Measurements from ENCODE around the gene ADGRE2. TPM values are rescaled to one million over a fixed set of nuclear protein-coding genes. Genes with fewer than 3 reads are reported as not detected.

ADGRE2 gene
- total RNA-seq, 4 donors from 2014 or later = 0.65 to 6.0 (median 3.0) TPM

GRCh38 chr19:14748601-14749000 lies 29.8 kb downstream of the ADGRE2 start:
- Histone ChIP-seq H3K9me3 (peaks cover 0 to 4% (median 0%) of the 10 kb centered on the region in 4 donors), H3K27ac (replicated peaks in 1 of 4) (no peak overlapping the region), H3K4me1 (no peaks in the 10 kb centered on the region), H3K27me3 (no peaks in the 10 kb centered on the region), H3K4me3 (no peak overlapping the region), H3K36me3 (no peaks in the 10 kb centered on the region)
- intact Hi-C loops (cut with DNase I) = no loop called here
- no peak for DNase-seq (ENCODE audit: extremely low spot score)
- no peak for TF ChIP-seq CTCF (IDR thresholded peaks at IDR 0.05)
- TF ChIP-seq POLR2A (IDR thresholded peaks at IDR 0.05; ENCODE audit: low read depth) = no peak
- TF ChIP-seq EP300 (IDR thresholded peaks at IDR 0.05) = no peak
- TF ChIP-seq POLR2AphosphoS5 (IDR thresholded peaks at IDR 0.05) = no peak
- 67% methylated on average over 6 of the region's 6 CpGs for whole genome bisulfite sequencing

- H3K27ac ChIP-seq (replicated peaks in 1 of 4) = no peak overlapping the region
- H3K36me3 ChIP-seq = peaks cover 0 to 6% (median 0%) of the 10 kb centered on the region in 4 donors
- 83% methylated on average over 4 of the region's 4 CpGs for WGBS
- no peak for TF ChIP-seq POLR2A (IDR thresholded peaks at IDR 0.05; ENCODE audit: low read depth)
- no peak for TF ChIP-seq CTCF (IDR thresholded peaks at IDR 0.05)
- TF ChIP-seq POLR2AphosphoS5 (IDR thresholded peaks at IDR 0.05) = no peak
- TF ChIP-seq EP300 (IDR thresholded peaks at IDR 0.05) = no peak
- H3K4me3 ChIP-seq = no peak overlapping the region
- intact Hi-C loops (cut with DNase I) = no loop called here
- no peaks in the 10 kb centered on the region for H3K4me1 ChIP-seq
- DNase-seq (ENCODE audit: extremely low spot score) = no peak
- no peaks in the 10 kb centered on the region for H3K27me3 ChIP-seq
- peaks cover 0 to 9% (median 2%) of the 10 kb centered on the region in 4 donors for H3K9me3 ChIP-seq
Measured at GRCh38 chr19:14746886-14747285, 31.5 kb downstream of the ADGRE2 start.

- WGBS = 71% methylated on average over 5 of the region's 5 CpGs
Measured at GRCh38 chr19:14735915-14736314, 42.4 kb downstream of the ADGRE2 start.

GRCh38 chr19:14733574-14733973 lies 44.8 kb downstream of the ADGRE2 start:
- TF ChIP-seq POLR2AphosphoS5 (IDR thresholded peaks at IDR 0.05) (no peak), EP300 (IDR thresholded peaks at IDR 0.05) (no peak), POLR2A (IDR thresholded peaks at IDR 0.05; ENCODE audit: low read depth) (no peak), CTCF (IDR thresholded peaks at IDR 0.05) (no peak)
- peaks cover 0 to 4% (median 1%) of the 10 kb centered on the region in 4 donors for H3K36me3 ChIP-seq
- intact Hi-C loops (cut with DNase I) = no loop called here
- WGBS = 67% methylated on average over 1 of the region's 1 CpG
- H3K9me3 ChIP-seq = peaks cover 0 to 19% (median 16%) of the 10 kb centered on the region in 4 donors
- H3K27ac ChIP-seq (replicated peaks in 1 of 4) = no peak overlapping the region
- no peaks in the 10 kb centered on the region for H3K4me1 ChIP-seq
- no peak overlapping the region for H3K4me3 ChIP-seq
- H3K27me3 ChIP-seq = no peaks in the 10 kb centered on the region
- no peak for DNase-seq (ENCODE audit: extremely low spot score)

More at GRCh38 chr19:14735915-14736314, 42.4 kb downstream of the ADGRE2 start:
- intact Hi-C loops (cut with DNase I) = no loop called here
- DNase-seq (ENCODE audit: extremely low spot score) = no peak
- Histone ChIP-seq H3K27ac (replicated peaks in 1 of 4) (no peak overlapping the region), H3K4me3 (no peak overlapping the region), H3K27me3 (no peaks in the 10 kb centered on the region), H3K9me3 (peaks cover 0 to 3% (median 0%) of the 10 kb centered on the region in 4 donors), H3K36me3 (peaks cover 0 to 4% (median 1%) of the 10 kb centered on the region in 4 donors), H3K4me1 (no peaks in the 10 kb centered on the region)
- TF ChIP-seq POLR2A (IDR thresholded peaks at IDR 0.05; ENCODE audit: low read depth) = no peak
- TF ChIP-seq POLR2AphosphoS5 (IDR thresholded peaks at IDR 0.05) = no peak
- TF ChIP-seq EP300 (IDR thresholded peaks at IDR 0.05) = no peak
- no peak for TF ChIP-seq CTCF (IDR thresholded peaks at IDR 0.05)

GRCh38 chr19:14732510-14732909 lies 45.9 kb downstream of the ADGRE2 start:
- H3K4me3 ChIP-seq = no peak overlapping the region
- peaks cover 0 to 29% (median 26%) of the 10 kb centered on the region in 4 donors for H3K9me3 ChIP-seq
- H3K27me3 ChIP-seq = no peaks in the 10 kb centered on the region
- H3K36me3 ChIP-seq = peaks cover 0 to 4% (median 1%) of the 10 kb centered on the region in 4 donors
- intact Hi-C loops (cut with DNase I) = no loop called here
- H3K4me1 ChIP-seq = no peaks in the 10 kb centered on the region
- no peak overlapping the region for H3K27ac ChIP-seq (replicated peaks in 1 of 4)
- DNase-seq (ENCODE audit: extremely low spot score) = no peak
- TF ChIP-seq POLR2AphosphoS5 (IDR thresholded peaks at IDR 0.05) = no peak
- no peak for TF ChIP-seq CTCF (IDR thresholded peaks at IDR 0.05)
- no peak for TF ChIP-seq POLR2A (IDR thresholded peaks at IDR 0.05; ENCODE audit: low read depth)
